SK-N-SH (cell line): ENCODE measurements around the gene TNIP3.

Experiments
- CTCF ChIP-seq: fragments of 200-600 bp; sonication (generic); IDR thresholded peaks from 2 replicates; pipeline ENCODE4 v1.6.1; 2017; ENCODE audit warnings: antibody characterized with exemption, mild to moderate bottlenecking, moderate library complexity
- EP300 ChIP-seq, 2 experiments: IDR thresholded peaks; 2 replicates each; pipeline versions ENCODE4 v1.4.0 to v1.6.1; 2012; ENCODE audit warnings: borderline replicate concordance in 1 of 2, low read depth in 1 of 2, low read length in 1 of 2
- FOXM1 ChIP-seq: IDR thresholded peaks from 2 replicates; pipeline ENCODE4 v1.4.0; 2012; ENCODE audit warnings: low read depth, mild to moderate bottlenecking
- JUND ChIP-seq: IDR thresholded peaks from 2 replicates; pipeline ENCODE4 v1.4.0; 2012
- MEF2A ChIP-seq: IDR thresholded peaks from 2 replicates; pipeline ENCODE4 v1.4.0; 2012; ENCODE audit warnings: low read depth, borderline replicate concordance
- MXI1 ChIP-seq: IDR thresholded peaks from 2 replicates; pipeline ENCODE4 v1.6.1; 2012; ENCODE audit warnings: mild to moderate bottlenecking, low read depth, low read length, improper control_type of control experiment
- POLR2AphosphoS5 ChIP-seq: IDR thresholded peaks from 2 replicates; pipeline ENCODE4 v1.6.1; 2012; ENCODE audit warnings: low read depth, low read length
- RAD21 ChIP-seq: IDR thresholded peaks from 2 replicates; pipeline ENCODE4 v1.6.1; 2012; ENCODE audit warnings: mild to moderate bottlenecking, low read length
- RCOR1 ChIP-seq: fragments of 150-350 bp; IDR thresholded peaks from 2 replicates; pipeline ENCODE4 v1.6.1; 2017; ENCODE audit warnings: antibody characterized with exemption, low read length
- RFX5 ChIP-seq: IDR thresholded peaks from 2 replicates; pipeline ENCODE4 v1.6.1; 2012; ENCODE audit warnings: mild to moderate bottlenecking, improper control_type of control experiment, low read length
- TAF1 ChIP-seq: IDR thresholded peaks from 2 replicates; pipeline ENCODE4 v1.6.1; 2012; ENCODE audit warnings: low read depth, mild to moderate bottlenecking, low read length, moderate library complexity, borderline replicate concordance
- TCF12 ChIP-seq: IDR thresholded peaks from 2 replicates; pipeline ENCODE4 v1.4.0; 2012
- TEAD4 ChIP-seq: IDR thresholded peaks from 2 replicates; pipeline ENCODE4 v1.4.0; 2012; ENCODE audit warnings: mild to moderate bottlenecking, borderline replicate concordance; ENCODE audit not compliant: insufficient read depth
- ZBTB33 ChIP-seq: IDR thresholded peaks from 2 replicates; pipeline ENCODE4 v1.4.0; 2012; ENCODE audit warnings: low read depth, borderline replicate concordance

GRCh38 chr4:121119715-121120114, 44.4 kb downstream of the TNIP3 start:
- TF ChIP-seq MEF2A (no peak), RAD21 (no peak), RCOR1 (no peak), CTCF (no peak), TEAD4 (no peak), RFX5 (no peak), JUND (no peak), EP300 (IDR thresholded peaks at IDR 0.05; ENCODE audit: borderline replicate concordance in 1 of 2, low read depth in 1 of 2, low read length in 1 of 2) (no peak), ZBTB33 (no peak), POLR2AphosphoS5 (no peak), FOXM1 (no peak), MXI1 (no peak), TAF1 (no peak), TCF12 (no peak)
